PFSK-1 (cell line): ENCODE data around the gene PPP4R4.

Experiments
- FOXP2 ChIP-seq: optimal IDR thresholded peaks from 2 replicates; pipeline ENCODE3; 2011; ENCODE audit warnings: borderline replicate concordance, control low read depth, inconsistent platforms; ENCODE audit not compliant: insufficient read depth; ENCODE audit errors: extremely low read length, extremely low read depth
- POLR2AphosphoS5 ChIP-seq: IDR thresholded peaks from 2 replicates; pipeline ENCODE4 v1.6.1; 2012; ENCODE audit warnings: low read depth, mild to moderate bottlenecking, control low read depth, low read length, moderate library complexity
- SIN3A ChIP-seq: IDR thresholded peaks from 2 replicates; pipeline ENCODE4 v1.6.1; 2012; ENCODE audit warnings: mild to moderate bottlenecking, low read length, moderate library complexity, borderline replicate concordance; ENCODE audit not compliant: insufficient read depth
- TAF1 ChIP-seq: IDR thresholded peaks from 2 replicates; pipeline ENCODE4 v1.6.1; 2012; ENCODE audit warnings: low read length, control low read depth, borderline replicate concordance; ENCODE audit not compliant: insufficient read depth
- TF ChIP-seq, protein P1 (sequence below), 2 experiments: IDR thresholded peaks; 2 replicates each; pipeline versions ENCODE4 v1.6.1 to v1.8.0; 2011 to 2012; ENCODE audit warnings: low read depth in 2 of 2, low read length in 2 of 2, control low read depth in 1 of 2, inconsistent platforms in 1 of 2, mild to moderate bottlenecking in 1 of 2, moderate library complexity in 1 of 2; ENCODE audit not compliant: insufficient read depth in 1 of 2

The PPP4R4 gene

DNA sequence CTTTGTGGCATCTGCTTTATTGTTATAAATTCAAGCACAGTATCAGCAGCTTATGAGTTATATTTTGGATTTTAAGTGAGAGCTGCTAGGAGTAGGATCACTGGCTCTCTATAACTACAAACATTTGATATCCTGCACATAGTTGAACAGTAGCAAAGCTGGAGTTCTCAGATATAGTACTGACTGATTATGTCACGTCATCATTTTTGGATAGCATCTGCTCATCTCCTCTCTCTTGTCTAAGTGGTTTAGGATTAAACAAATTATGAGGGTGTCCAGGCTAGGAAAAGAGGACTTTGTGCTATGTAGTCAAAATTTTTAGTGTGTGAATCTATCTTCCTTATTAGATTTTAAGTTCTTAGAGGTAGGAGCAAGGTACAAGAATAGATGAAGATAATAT is 18.4 kb downstream of the PPP4R4 start:
- TF ChIP-seq, protein P1, sequence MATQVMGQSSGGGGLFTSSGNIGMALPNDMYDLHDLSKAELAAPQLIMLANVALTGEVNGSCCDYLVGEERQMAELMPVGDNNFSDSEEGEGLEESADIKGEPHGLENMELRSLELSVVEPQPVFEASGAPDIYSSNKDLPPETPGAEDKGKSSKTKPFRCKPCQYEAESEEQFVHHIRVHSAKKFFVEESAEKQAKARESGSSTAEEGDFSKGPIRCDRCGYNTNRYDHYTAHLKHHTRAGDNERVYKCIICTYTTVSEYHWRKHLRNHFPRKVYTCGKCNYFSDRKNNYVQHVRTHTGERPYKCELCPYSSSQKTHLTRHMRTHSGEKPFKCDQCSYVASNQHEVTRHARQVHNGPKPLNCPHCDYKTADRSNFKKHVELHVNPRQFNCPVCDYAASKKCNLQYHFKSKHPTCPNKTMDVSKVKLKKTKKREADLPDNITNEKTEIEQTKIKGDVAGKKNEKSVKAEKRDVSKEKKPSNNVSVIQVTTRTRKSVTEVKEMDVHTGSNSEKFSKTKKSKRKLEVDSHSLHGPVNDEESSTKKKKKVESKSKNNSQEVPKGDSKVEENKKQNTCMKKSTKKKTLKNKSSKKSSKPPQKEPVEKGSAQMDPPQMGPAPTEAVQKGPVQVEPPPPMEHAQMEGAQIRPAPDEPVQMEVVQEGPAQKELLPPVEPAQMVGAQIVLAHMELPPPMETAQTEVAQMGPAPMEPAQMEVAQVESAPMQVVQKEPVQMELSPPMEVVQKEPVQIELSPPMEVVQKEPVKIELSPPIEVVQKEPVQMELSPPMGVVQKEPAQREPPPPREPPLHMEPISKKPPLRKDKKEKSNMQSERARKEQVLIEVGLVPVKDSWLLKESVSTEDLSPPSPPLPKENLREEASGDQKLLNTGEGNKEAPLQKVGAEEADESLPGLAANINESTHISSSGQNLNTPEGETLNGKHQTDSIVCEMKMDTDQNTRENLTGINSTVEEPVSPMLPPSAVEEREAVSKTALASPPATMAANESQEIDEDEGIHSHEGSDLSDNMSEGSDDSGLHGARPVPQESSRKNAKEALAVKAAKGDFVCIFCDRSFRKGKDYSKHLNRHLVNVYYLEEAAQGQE (IDR thresholded peaks at IDR 0.05; ENCODE audit: insufficient read depth in 1 of 2, low read depth in 2 of 2, low read length in 2 of 2) = no peak
- TF ChIP-seq POLR2AphosphoS5 = no peak
- no peak for TF ChIP-seq SIN3A

GRCh38 chr14:94193776-94194175 is 19.7 kb downstream of the PPP4R4 start:
- TF ChIP-seq TAF1 (no peak), FOXP2 (no peak), SIN3A (no peak), POLR2AphosphoS5 (no peak)
- TF ChIP-seq, protein P1 (IDR thresholded peaks at IDR 0.05; ENCODE audit: insufficient read depth in 1 of 2, low read depth in 2 of 2, low read length in 2 of 2) = no peak

DNA sequence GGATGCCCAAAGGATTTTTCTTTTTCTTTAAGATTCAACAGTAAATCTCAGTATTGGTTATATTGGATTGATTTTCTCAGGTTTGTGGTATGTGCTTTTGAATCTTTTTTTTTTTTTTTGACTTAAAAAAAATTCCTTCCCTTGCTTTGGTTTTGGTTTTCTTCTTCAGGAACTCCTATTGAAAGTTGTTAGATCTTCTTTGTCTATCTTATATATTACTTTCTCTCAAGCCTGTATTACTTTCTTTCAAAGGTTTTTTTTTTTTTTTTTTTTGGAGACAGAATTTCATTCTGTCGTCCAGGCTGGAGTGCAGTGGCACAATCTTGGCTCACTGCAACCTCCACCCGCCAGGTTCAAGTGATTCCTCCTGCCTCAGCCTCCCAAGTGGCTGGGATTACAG is 21.9 kb downstream of the PPP4R4 start:
- TF ChIP-seq POLR2AphosphoS5 (no peak), FOXP2 (no peak), TAF1 (no peak)
- TF ChIP-seq, protein P1 (IDR thresholded peaks at IDR 0.05; ENCODE audit: insufficient read depth in 1 of 2, low read depth in 2 of 2, low read length in 2 of 2) = no peak

GRCh38 chr14:94203473-94204210 is 29.5 kb downstream of the PPP4R4 start:
- TF ChIP-seq TAF1 = no peak
- TF ChIP-seq, protein P1 (IDR thresholded peaks at IDR 0.05; ENCODE audit: insufficient read depth in 1 of 2, low read depth in 2 of 2, low read length in 2 of 2) = no peak
- no peak for TF ChIP-seq POLR2AphosphoS5
- TF ChIP-seq FOXP2 = no peak
- no peak for TF ChIP-seq SIN3A

DNA sequence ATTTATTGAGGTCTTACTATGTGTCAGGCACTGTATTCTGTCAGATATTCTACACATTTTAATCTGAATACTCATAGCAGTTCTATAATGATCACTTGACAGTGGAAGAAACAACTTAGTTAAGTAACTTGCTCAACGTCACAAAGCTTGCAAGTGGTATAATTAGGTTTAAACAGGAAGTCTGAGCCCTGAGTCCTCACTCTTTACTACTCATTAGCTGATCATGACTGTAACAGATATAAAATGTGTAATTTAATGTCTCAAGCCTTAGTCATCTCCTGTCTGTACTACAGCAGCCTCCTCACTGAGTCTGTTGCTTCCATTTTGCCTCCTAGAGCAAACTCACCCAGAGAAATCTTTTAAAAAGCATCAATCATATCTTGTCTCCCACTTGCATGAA is 38.9 kb downstream of the PPP4R4 start:
- TF ChIP-seq SIN3A = no peak
- TF ChIP-seq FOXP2 = no peak
- TF ChIP-seq, protein P1 (IDR thresholded peaks at IDR 0.05; ENCODE audit: insufficient read depth in 1 of 2, low read depth in 2 of 2, low read length in 2 of 2) = no peak
- no peak for TF ChIP-seq TAF1
- TF ChIP-seq POLR2AphosphoS5 = no peak
